NCI-H146 treated with DMSO at 0.1 percent for 48 hours (cell line): ENCODE data around the gene F13A1.
"Not testable (repeated sequence)": the region's sequence is repeated elsewhere in the genome, so short reads cannot be mapped to it uniquely, and the experiment has no call there.

Experiments
- DNase-seq: peaks from one replicate; lab custom pipeline; 2025; ENCODE audit not compliant: unreplicated experiment; lab: John Stamatoyannopoulos, UW

Gene F13A1

GRCh38 chr6:6317825-6318733 lies 2.4 kb downstream of the F13A1 start:
- no peak for DNase-seq

- no peak for DNase-seq
Measured at GRCh38 chr6:6317386-6317785, 3.1 kb downstream of the F13A1 start.

- no peak for DNase-seq
Measured at GRCh38 chr6:6315660-6316059, 4.8 kb downstream of the F13A1 start.

GRCh38 chr6:6314596-6314995 lies 5.9 kb downstream of the F13A1 start:
- no peak for DNase-seq

GRCh38 chr6:6312901-6313441 lies 7.5 kb downstream of the F13A1 start:
- no peak for DNase-seq

GRCh38 chr6:6305575-6305974 lies 14.9 kb downstream of the F13A1 start:
- DNase-seq, result no peak

GRCh38 chr6:6300383-6300782 lies 20.1 kb downstream of the F13A1 start:
- not testable (repeated sequence) for DNase-seq

GRCh38 chr6:6293317-6293716 lies 27.1 kb downstream of the F13A1 start:
- no peak for DNase-seq

GRCh38 chr6:6287415-6287814 lies 33.0 kb downstream of the F13A1 start:
- no peak for DNase-seq

GRCh38 chr6:6285679-6286078 lies 34.8 kb downstream of the F13A1 start:
- DNase-seq, result no peak

GRCh38 chr6:6284221-6284966 lies 36.1 kb downstream of the F13A1 start:
- DNase-seq, result no peak

- no peak for DNase-seq
Measured at GRCh38 chr6:6283746-6284145, 36.7 kb downstream of the F13A1 start.

- DNase-seq, result no peak
Measured at GRCh38 chr6:6282716-6283115, 37.7 kb downstream of the F13A1 start.

GRCh38 chr6:6277413-6277812 lies 43.0 kb downstream of the F13A1 start:
- DNase-seq, result no peak

GRCh38 chr6:6270948-6271535 lies 49.4 kb downstream of the F13A1 start:
- no peak for DNase-seq

GRCh38 chr6:6260196-6260722 lies 60.2 kb downstream of the F13A1 start:
- no peak for DNase-seq

- no peak for DNase-seq
Measured at GRCh38 chr6:6256886-6257285, 63.6 kb downstream of the F13A1 start.

- DNase-seq, result no peak
Measured at GRCh38 chr6:6256259-6256658, 64.2 kb downstream of the F13A1 start.

GRCh38 chr6:6251555-6252280 lies 68.7 kb downstream of the F13A1 start:
- no peak for DNase-seq

GRCh38 chr6:6248651-6249050 lies 71.8 kb downstream of the F13A1 start:
- DNase-seq, result no peak

GRCh38 chr6:6246544-6246943 lies 73.9 kb downstream of the F13A1 start:
- no peak for DNase-seq
